Mucosa of descending colon (tissue), 3 donors: ENCODE results near the gene LMO7. TPM values are rescaled to one million over a fixed set of nuclear protein-coding genes. Genes with fewer than 3 reads are reported as not detected.
A peak's percentile ranks its signal among the peaks of the same experiment; 100 is the strongest.

ENCODE experiments used
- ATAC-seq: fragments of 200-7000 bp; cut with Tn5 transposase; one replicate; pipeline ENCODE4 v1.9.1; 2020; ENCODE audit warnings: mild to moderate bottlenecking, moderate library complexity
- DNase-seq, 3 donors: peaks; one replicate each; pipeline ENCODE4 v3.0.0-alpha.2; 2020
- H3K36me3 ChIP-seq: fragments of 200-600 bp; one replicate; pipeline ENCODE4 v1.8.0; 2021; ENCODE audit warnings: low read depth, mild to moderate bottlenecking
- H3K4me1 ChIP-seq: fragments of 200-600 bp; one replicate; pipeline ENCODE4 v1.8.0; 2021; ENCODE audit warnings: low read depth, mild to moderate bottlenecking
- H3K4me3 ChIP-seq: fragments of 200-600 bp; one replicate; pipeline ENCODE4 v1.8.0; 2021; ENCODE audit warnings: mild to moderate bottlenecking
- H3K9me3 ChIP-seq: fragments of 200-600 bp; one replicate; pipeline ENCODE4 v1.8.0; 2021; ENCODE audit warnings: mild to moderate bottlenecking
- CTCF ChIP-seq: fragments of 200-600 bp; IDR thresholded peaks from one replicate; pipeline ENCODE4 v1.8.0; 2022; ENCODE audit warnings: antibody characterized with exemption, mild to moderate bottlenecking
- intact Hi-C, 2 donors: fragments of 100-400 bp; cut with DNase I in 1 of 2; cut with micrococcal nuclease in 1 of 2; formaldehyde crosslinking; loops; one replicate each; pipeline versions ENCODE4 v1.11.0 to v1.11.1; 2022; cut with DNase I, micrococcal nuclease
- total RNA-seq, 3 donors: library from RNA; stranded (reverse); fragmentation: NEBNext Ultra II Directional in 2 of 3; extraction: Animal tissue kit (Norgen Biotek cat#: 25700) in 2 of 3; gene quantifications; one replicate each; pipeline versions ENCODE4 v1.2.1 to v1.2.4, GENCODE V29; 2021 to 2023
- donor health status: DM: no; HTN: no; CAD: no; lungs with moderate emphysema.
- donor health status: DM: no; HTN: no; CAD: no.
- donor health status: DM: no; HTN: yes; CAD: no.

Gene LMO7
- total RNA-seq, 3 donors from 2014 or later, result 127 to 243 (median 212) TPM

- no peak for TF ChIP-seq CTCF
- H3K4me1 ChIP-seq, result peaks cover 3% of the 10 kb centered on the region
- DNase-seq (no peak), ATAC-seq (no peak)
- no peaks in the 10 kb centered on the region for H3K36me3 ChIP-seq
- intact Hi-C loops, result no loop called here
- no peak overlapping the region for H3K4me3 ChIP-seq
- H3K9me3 ChIP-seq, result no peaks in the 10 kb centered on the region
Measured at GRCh38 chr13:75811361-75811760, 175.2 kb downstream of the LMO7 start.

GRCh38 chr13:75811841-75812240 lies 175.7 kb downstream of the LMO7 start:
- DNase-seq, result no peak
- intact Hi-C loops, result no loop called here
- TF ChIP-seq CTCF, result no peak
- Histone ChIP-seq H3K4me3 (no peak overlapping the region), H3K36me3 (no peaks in the 10 kb centered on the region), H3K4me1 (peaks cover 3% of the 10 kb centered on the region), H3K9me3 (no peaks in the 10 kb centered on the region)
- no peak for ATAC-seq

GRCh38 chr13:75812751-75813181 lies 176.6 kb downstream of the LMO7 start:
- intact Hi-C loops, result no loop called here
- DNase-seq, result no peak
- Histone ChIP-seq H3K4me1 (peaks cover 3% of the 10 kb centered on the region), H3K36me3 (no peaks in the 10 kb centered on the region), H3K9me3 (no peaks in the 10 kb centered on the region), H3K4me3 (no peak overlapping the region)
- TF ChIP-seq CTCF, result no peak
- no peak for ATAC-seq

GRCh38 chr13:75813323-75813722 lies 177.2 kb downstream of the LMO7 start:
- peak; percentile 23 for ATAC-seq

GRCh38 chr13:75818179-75818967 lies 182.2 kb downstream of the LMO7 start:
- no peak for DNase-seq
- H3K36me3 ChIP-seq, result no peaks in the 10 kb centered on the region
- no peak for TF ChIP-seq CTCF
- intact Hi-C loops, result no loop called here
- no peaks in the 10 kb centered on the region for H3K4me1 ChIP-seq
- no peak for ATAC-seq
- H3K4me3 ChIP-seq, result no peak overlapping the region
- H3K9me3 ChIP-seq, result no peaks in the 10 kb centered on the region

More at GRCh38 chr13:75813323-75813722, 177.2 kb downstream of the LMO7 start:
- Histone ChIP-seq H3K36me3 (no peaks in the 10 kb centered on the region), H3K9me3 (no peaks in the 10 kb centered on the region), H3K4me1 (peaks cover 3% of the 10 kb centered on the region), H3K4me3 (no peak overlapping the region)
- no peak for DNase-seq
- intact Hi-C loops, result no loop called here
- TF ChIP-seq CTCF, result no peak

- TF ChIP-seq CTCF, result no peak
- no peak overlapping the region for H3K4me3 ChIP-seq
- no peaks in the 10 kb centered on the region for H3K36me3 ChIP-seq
- DNase-seq, result no peak
- H3K9me3 ChIP-seq, result no peaks in the 10 kb centered on the region
- no peaks in the 10 kb centered on the region for H3K4me1 ChIP-seq
- ATAC-seq, result no peak
- intact Hi-C loops, result no loop called here
Measured at GRCh38 chr13:75818968-75819225, 182.8 kb downstream of the LMO7 start.
